K562 (cell line): Measurements from ENCODE around the gene HYPK. TPM values are rescaled to one million over a fixed set of nuclear protein-coding genes. Genes with fewer than 3 reads are reported as not detected.

ENCODE experiments used
- ETV6 ChIP-seq, 3 experiments: fragments of 150-350 bp in 1 of 3; sonication (generic) in 1 of 3; formaldehyde crosslinking in 1 of 3; IDR thresholded peaks; 2 replicates each; pipeline versions ENCODE4 v1.6.1 to v1.8.0; 2014 to 2022; ENCODE audit warnings: borderline replicate concordance in 2 of 3, low read depth in 2 of 3, antibody characterized with exemption in 1 of 3, low read length in 1 of 3, mild to moderate bottlenecking in 1 of 3, missing genetic modification reagents in 1 of 3
- KHSRP ChIP-seq: fragments of 450-650 bp; IDR thresholded peaks from 2 replicates; pipeline ENCODE4 v1.6.1; 2017
- SREBF1 ChIP-seq: fragments of 150-350 bp; IDR thresholded peaks from 2 replicates; pipeline ENCODE4 v1.6.1; 2014; ENCODE audit warnings: antibody characterized with exemption, low read depth, low read length, borderline replicate concordance
- ZEB2 ChIP-seq: fragments of 450-650 bp; IDR thresholded peaks from 2 replicates; pipeline ENCODE4 v1.6.1; 2016
- ZNF124 ChIP-seq: sonication (generic); formaldehyde crosslinking; IDR thresholded peaks from 2 replicates; pipeline ENCODE4 v1.8.1; 2022; ENCODE audit warnings: missing genetic modification reagents
- ZNF699 ChIP-seq: fragments of 250-450 bp; sonication (Bioruptor Pico); IDR thresholded peaks from 2 replicates; pipeline ENCODE4 v1.8.0; 2021; ENCODE audit warnings: mild to moderate bottlenecking, moderate library complexity; ENCODE audit not compliant: insufficient replicate concordance
- polyA plus RNA-seq, 8 experiments: library from polyadenylated mRNA; depleted of rRNA in 4 of 8; stranded (reverse) in 5 of 8; unstranded in 3 of 8; fragments of >200 nt; fragmentation: Nextera tagmentation in 2 of 8; fragmentation: Illumina TruSeq in 1 of 8; extraction: Ambion mirVana in 2 of 8; extraction: Trizol in 1 of 8; gene quantifications; 2 replicates each; pipeline versions ENCODE4 v1.2.1 to v1.2.3, GENCODE V29; 2011 to 2014; ENCODE audit warnings: inconsistent platforms in 1 of 8, missing spikeins in 1 of 8
- total RNA-seq, 7 experiments: library from RNA; depleted of rRNA in 6 of 7; stranded (reverse); fragments of >200 nt in 6 of 7; fragmentation: Illumina TruSeq in 2 of 7; extraction: Trizol in 2 of 7; gene quantifications; 2 replicates each; pipeline versions ENCODE4 v1.2.1 to v1.2.3, GENCODE V29; 2011 to 2021; ENCODE audit warnings: low replicate concordance in 1 of 7
- TF ChIP-seq, protein P1 (sequence below): fragments of 450-650 bp; IDR thresholded peaks from 2 replicates; pipeline ENCODE4 v1.6.1; 2016; ENCODE audit warnings: low read depth
- TF ChIP-seq, protein P2 (sequence below): IDR thresholded peaks from 2 replicates; pipeline ENCODE4 v1.6.1; 2014; ENCODE audit warnings: antibody characterized with exemption
- TF ChIP-seq, protein P3 (sequence below): fragments of 250-450 bp; sonication (Bioruptor Pico); IDR thresholded peaks from 2 replicates; pipeline ENCODE4 v1.5.0; 2022; ENCODE audit warnings: mild to moderate bottlenecking

The HYPK gene
- total and polyA plus RNA-seq, 9 of the 15 experiments (the other 6 are each of a cell fraction or from before 2014, with no cell fraction given): 7.2 to 28.0 (median 21.1) TPM

DNA sequence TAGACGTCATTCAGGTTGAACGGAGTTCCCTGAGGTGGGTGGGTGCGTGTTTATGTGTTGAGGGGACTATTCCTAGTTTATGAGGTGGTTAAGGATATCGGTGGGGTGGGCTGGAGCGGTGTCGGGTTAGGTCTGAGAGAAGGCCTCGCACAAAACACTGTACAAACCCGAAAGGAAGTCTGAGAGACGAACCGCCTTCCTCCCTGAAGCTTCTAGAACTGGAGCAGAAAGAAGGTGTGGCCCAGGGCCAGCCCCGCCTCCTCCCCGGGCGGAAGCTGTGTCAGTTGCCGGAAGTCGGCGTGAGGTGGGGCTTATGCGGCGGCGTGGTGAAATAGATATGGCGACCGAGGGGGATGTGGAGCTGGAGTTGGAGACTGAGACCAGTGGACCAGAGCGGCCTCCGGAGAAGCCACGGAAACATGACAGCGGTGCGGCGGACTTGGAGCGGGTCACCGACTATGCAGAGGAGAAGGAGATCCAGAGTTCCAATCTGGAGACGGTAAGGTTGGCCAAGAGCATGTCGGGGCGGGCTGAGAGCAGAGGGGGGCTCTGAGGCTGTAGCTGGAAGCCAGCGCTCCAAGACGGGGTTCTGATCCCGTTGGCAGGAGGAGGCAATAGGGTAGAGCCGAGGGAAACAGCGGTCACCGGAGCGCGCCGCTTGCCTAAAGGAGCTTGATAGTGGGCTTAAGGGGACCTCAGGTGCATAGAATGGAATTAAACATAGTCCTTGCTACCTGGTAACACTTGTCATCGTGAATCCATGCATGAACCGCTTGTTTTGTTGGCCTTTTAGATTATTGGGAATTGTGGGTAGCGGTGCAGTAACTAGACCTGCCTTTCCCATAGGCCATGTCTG is at the start of gene HYPK (continued):
- TF ChIP-seq ETV6 (IDR thresholded peaks at IDR 0.05; ENCODE audit: borderline replicate concordance in 1 of 2, low read depth in 2 of 2, low read length in 1 of 2) (no peak), ETV6 (CRISPR knock-in tag; IDR thresholded peaks at IDR 0.05; ENCODE audit: borderline replicate concordance) (no peak), KHSRP (no peak), ZNF124 (CRISPR knock-in tag) (no peak), ZNF699 (no peak), SREBF1 (no peak), ZEB2 (no peak)
- TF ChIP-seq, protein P1, sequence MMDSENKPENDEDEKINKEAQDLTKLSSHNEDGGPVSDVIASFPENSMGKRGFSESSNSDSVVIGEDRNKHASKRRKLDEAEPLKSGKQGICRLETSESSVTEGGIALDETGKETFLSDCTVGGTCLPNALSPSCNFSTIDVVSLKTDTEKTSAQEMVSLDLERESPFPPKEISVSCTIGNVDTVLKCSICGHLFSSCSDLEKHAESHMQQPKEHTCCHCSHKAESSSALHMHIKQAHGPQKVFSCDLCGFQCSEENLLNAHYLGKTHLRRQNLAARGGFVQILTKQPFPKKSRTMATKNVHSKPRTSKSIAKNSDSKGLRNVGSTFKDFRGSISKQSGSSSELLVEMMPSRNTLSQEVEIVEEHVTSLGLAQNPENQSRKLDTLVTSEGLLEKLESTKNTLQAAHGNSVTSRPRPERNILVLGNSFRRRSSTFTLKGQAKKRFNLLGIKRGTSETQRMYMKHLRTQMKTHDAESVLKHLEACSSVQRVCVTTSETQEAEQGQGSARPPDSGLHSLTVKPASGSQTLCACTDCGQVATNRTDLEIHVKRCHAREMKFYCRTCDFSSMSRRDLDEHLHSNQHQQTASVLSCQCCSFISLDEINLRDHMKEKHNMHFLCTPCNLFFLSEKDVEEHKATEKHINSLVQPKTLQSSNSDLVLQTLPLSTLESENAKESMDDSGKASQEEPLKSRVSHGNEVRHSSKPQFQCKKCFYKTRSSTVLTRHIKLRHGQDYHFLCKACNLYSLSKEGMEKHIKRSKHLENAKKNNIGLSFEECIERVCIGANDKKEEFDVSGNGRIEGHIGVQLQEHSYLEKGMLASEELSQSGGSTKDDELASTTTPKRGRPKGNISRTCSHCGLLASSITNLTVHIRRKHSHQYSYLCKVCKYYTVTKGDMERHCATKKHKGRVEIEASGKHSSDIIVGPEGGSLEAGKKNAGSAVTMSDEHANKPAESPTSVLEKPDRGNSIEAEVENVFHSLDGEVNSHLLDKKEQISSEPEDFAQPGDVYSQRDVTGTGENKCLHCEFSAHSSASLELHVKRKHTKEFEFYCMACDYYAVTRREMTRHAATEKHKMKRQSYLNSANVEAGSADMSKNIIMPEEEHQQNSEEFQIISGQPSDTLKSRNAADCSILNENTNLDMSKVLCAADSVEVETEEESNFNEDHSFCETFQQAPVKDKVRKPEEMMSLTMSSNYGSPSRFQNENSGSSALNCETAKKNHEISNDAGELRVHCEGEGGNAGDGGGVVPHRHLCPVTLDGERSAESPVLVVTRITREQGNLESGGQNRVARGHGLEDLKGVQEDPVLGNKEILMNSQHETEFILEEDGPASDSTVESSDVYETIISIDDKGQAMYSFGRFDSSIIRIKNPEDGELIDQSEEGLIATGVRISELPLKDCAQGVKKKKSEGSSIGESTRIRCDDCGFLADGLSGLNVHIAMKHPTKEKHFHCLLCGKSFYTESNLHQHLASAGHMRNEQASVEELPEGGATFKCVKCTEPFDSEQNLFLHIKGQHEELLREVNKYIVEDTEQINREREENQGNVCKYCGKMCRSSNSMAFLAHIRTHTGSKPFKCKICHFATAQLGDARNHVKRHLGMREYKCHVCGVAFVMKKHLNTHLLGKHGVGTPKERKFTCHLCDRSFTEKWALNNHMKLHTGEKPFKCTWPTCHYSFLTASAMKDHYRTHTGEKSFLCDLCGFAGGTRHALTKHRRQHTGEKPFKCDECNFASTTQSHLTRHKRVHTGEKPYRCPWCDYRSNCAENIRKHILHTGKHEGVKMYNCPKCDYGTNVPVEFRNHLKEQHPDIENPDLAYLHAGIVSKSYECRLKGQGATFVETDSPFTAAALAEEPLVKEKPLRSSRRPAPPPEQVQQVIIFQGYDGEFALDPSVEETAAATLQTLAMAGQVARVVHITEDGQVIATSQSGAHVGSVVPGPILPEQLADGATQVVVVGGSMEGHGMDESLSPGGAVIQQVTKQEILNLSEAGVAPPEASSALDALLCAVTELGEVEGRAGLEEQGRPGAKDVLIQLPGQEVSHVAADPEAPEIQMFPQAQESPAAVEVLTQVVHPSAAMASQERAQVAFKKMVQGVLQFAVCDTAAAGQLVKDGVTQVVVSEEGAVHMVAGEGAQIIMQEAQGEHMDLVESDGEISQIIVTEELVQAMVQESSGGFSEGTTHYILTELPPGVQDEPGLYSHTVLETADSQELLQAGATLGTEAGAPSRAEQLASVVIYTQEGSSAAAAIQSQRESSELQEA: no peak
- TF ChIP-seq, protein P2, sequence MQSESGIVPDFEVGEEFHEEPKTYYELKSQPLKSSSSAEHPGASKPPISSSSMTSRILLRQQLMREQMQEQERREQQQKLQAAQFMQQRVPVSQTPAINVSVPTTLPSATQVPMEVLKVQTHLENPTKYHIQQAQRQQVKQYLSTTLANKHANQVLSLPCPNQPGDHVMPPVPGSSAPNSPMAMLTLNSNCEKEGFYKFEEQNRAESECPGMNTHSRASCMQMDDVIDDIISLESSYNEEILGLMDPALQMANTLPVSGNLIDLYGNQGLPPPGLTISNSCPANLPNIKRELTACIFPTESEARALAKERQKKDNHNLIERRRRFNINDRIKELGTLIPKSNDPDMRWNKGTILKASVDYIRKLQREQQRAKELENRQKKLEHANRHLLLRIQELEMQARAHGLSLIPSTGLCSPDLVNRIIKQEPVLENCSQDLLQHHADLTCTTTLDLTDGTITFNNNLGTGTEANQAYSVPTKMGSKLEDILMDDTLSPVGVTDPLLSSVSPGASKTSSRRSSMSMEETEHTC: no peak
- TF ChIP-seq, protein P3, sequence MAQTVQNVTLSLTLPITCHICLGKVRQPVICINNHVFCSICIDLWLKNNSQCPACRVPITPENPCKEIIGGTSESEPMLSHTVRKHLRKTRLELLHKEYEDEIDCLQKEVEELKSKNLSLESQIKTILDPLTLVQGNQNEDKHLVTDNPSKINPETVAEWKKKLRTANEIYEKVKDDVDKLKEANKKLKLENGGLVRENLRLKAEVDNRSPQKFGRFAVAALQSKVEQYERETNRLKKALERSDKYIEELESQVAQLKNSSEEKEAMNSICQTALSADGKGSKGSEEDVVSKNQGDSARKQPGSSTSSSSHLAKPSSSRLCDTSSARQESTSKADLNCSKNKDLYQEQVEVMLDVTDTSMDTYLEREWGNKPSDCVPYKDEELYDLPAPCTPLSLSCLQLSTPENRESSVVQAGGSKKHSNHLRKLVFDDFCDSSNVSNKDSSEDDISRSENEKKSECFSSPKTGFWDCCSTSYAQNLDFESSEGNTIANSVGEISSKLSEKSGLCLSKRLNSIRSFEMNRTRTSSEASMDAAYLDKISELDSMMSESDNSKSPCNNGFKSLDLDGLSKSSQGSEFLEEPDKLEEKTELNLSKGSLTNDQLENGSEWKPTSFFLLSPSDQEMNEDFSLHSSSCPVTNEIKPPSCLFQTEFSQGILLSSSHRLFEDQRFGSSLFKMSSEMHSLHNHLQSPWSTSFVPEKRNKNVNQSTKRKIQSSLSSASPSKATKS: no peak
